Activated CD8-positive, alpha-beta memory T cell treated with anti-CD3 and anti-CD28 coated beads, Interleukin-2, amount 50 U/mL, for 24 hours (primary cell): Measurements from ENCODE around the gene ARSD.
"Not testable (repeated sequence)": the region's sequence is repeated elsewhere in the genome, so short reads cannot be mapped to it uniquely, and the experiment has no call there.

ENCODE experiments used
- DNase-seq: peaks from one replicate; pipeline ENCODE4 v3.0.0-alpha.2; 2020; ENCODE audit errors: extremely low read depth

Gene ARSD

GRCh38 chrX:2892816-2893215 lies 36.3 kb downstream of the ARSD start:
- DNase-seq, result no peak

GRCh38 chrX:2890536-2891460 lies 38.3 kb downstream of the ARSD start:
- not testable (repeated sequence) for DNase-seq

- not testable (repeated sequence) for DNase-seq
These were observed 39.2 kb downstream of the ARSD start for GRCh38 chrX:2889706-2890490.

- no peak for DNase-seq
These were observed 40.0 kb downstream of the ARSD start for GRCh38 chrX:2889045-2889605.

GRCh38 chrX:2888309-2888708 lies 40.8 kb downstream of the ARSD start:
- no peak for DNase-seq

GRCh38 chrX:2883770-2884169 lies 45.4 kb downstream of the ARSD start:
- DNase-seq, result no peak

GRCh38 chrX:2879670-2880069 lies 49.5 kb downstream of the ARSD start:
- no peak for DNase-seq

- DNase-seq, result no peak
These were observed 50.6 kb downstream of the ARSD start for GRCh38 chrX:2878563-2878962.

GRCh38 chrX:2875798-2876399 lies 53.2 kb downstream of the ARSD start:
- DNase-seq, result no peak

- DNase-seq, result no peak
These were observed 54.0 kb downstream of the ARSD start for GRCh38 chrX:2875136-2875481.

GRCh38 chrX:2874222-2875135 lies 54.7 kb downstream of the ARSD start:
- DNase-seq, result no peak

GRCh38 chrX:2872671-2873277 lies 56.4 kb downstream of the ARSD start:
- no peak for DNase-seq

GRCh38 chrX:2871831-2872230 lies 57.3 kb downstream of the ARSD start:
- no peak for DNase-seq

GRCh38 chrX:2870650-2871049 lies 58.5 kb downstream of the ARSD start:
- DNase-seq, result no peak

- DNase-seq, result no peak
These were observed 61.9 kb downstream of the ARSD start for GRCh38 chrX:2867206-2867605.

- DNase-seq, result no peak
These were observed 65.5 kb downstream of the ARSD start for GRCh38 chrX:2863646-2864045.

GRCh38 chrX:2862404-2862803 lies 66.7 kb downstream of the ARSD start:
- DNase-seq, result no peak

- DNase-seq, result no peak
These were observed 69.8 kb downstream of the ARSD start for GRCh38 chrX:2859197-2859797.

GRCh38 chrX:2857566-2857965 lies 71.6 kb downstream of the ARSD start:
- no peak for DNase-seq

GRCh38 chrX:2855761-2856160 lies 73.4 kb downstream of the ARSD start:
- DNase-seq, result no peak
